K562 (cell line): ENCODE measurements around the gene MUCL3.

ENCODE experiments used
- ATF3 ChIP-seq, 2 experiments: fragments of 450-650 bp in 1 of 2; sonication (generic) in 1 of 2; formaldehyde crosslinking in 1 of 2; IDR thresholded peaks in 1 of 2; conservative IDR thresholded peaks in 1 of 2; 2 replicates each; pipeline versions ENCODE4 v1.6.1 to v1.8.1; 2016 to 2023; ENCODE audit warnings: mild to moderate bottlenecking in 2 of 2, moderate library complexity in 2 of 2, inconsistent platforms in 1 of 2, missing genetic modification reagents in 1 of 2
- HBP1 ChIP-seq: fragments of 450-650 bp; formaldehyde crosslinking; IDR thresholded peaks from 2 replicates; pipeline ENCODE4 v1.4.0; 2022; ENCODE audit warnings: missing genetic modification characterization
- POLR2A ChIP-seq: fragments of 450-650 bp; conservative IDR thresholded peaks from 2 replicates; pipeline ENCODE4 v1.6.1; 2016
- POLR2AphosphoS2 ChIP-seq: IDR thresholded peaks from 2 replicates; pipeline ENCODE4 v1.6.1; 2012; ENCODE audit warnings: low read length, improper control_type of control experiment
- REST ChIP-seq, 2 experiments: fragments of 450-650 bp; formaldehyde crosslinking in 1 of 2; IDR thresholded peaks; 2 replicates each; pipeline versions ENCODE4 v1.4.0 to v1.6.1; 2014 to 2020; ENCODE audit warnings: mild to moderate bottlenecking in 2 of 2, borderline replicate concordance in 1 of 2, low read depth in 1 of 2
- SMC3 ChIP-seq: conservative IDR thresholded peaks from 2 replicates; pipeline ENCODE4 v1.6.1; 2011; ENCODE audit warnings: low read depth, low read length, improper control_type of control experiment; ENCODE audit not compliant: insufficient read depth
- TCF3 ChIP-seq: sonication (generic); formaldehyde crosslinking; IDR thresholded peaks from 2 replicates; pipeline ENCODE4 v1.4.0; 2020; ENCODE audit warnings: mild to moderate bottlenecking, missing genetic modification reagents
- U2AF1 ChIP-seq: fragments of 200-400 bp; formaldehyde crosslinking; optimal IDR thresholded peaks from 2 replicates; pipeline ENCODE3; 2017; ENCODE audit warnings: mild to moderate bottlenecking, low read depth, low read length, moderate library complexity
- ZNF23 ChIP-seq: fragments of 250-450 bp; sonication (Bioruptor Pico); IDR thresholded peaks from 2 replicates; pipeline ENCODE4 v1.4.0; 2020; ENCODE audit warnings: mild to moderate bottlenecking
- ZNF3 ChIP-seq: fragments of 250-450 bp; sonication (Bioruptor Pico); IDR thresholded peaks from 2 replicates; pipeline ENCODE4 v1.5.0; 2021; ENCODE audit warnings: mild to moderate bottlenecking, moderate library complexity
- ZNF766 ChIP-seq: fragments of 200-800 bp; sonication (Bioruptor generic); conservative IDR thresholded peaks from 2 replicates; pipeline ENCODE4 v1.6.1; 2016; ENCODE audit warnings: missing genetic modification characterization, missing compliant biosample characterization

DNA sequence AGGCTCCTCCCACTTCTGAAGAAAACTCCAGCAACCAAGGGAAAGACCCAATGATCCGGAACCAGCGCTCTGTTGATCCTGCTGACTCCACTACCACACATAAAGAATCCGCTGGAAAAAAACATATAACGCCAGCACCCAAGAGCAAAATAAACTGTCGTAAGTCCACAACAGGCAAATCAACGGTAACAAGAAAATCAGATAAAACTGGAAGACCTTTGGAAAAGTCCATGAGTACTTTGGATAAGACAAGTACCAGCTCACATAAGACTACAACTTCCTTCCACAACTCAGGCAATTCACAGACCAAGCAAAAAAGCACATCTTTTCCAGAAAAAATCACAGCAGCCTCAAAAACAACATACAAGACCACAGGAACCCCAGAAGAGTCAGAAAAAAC is 8.0 kb downstream of the MUCL3 start:
- TF ChIP-seq U2AF1 (no peak), POLR2A (no peak), ZNF766 (CRISPR knock-in tag) (no peak), SMC3 (no peak), TCF3 (CRISPR knock-in tag) (no peak), ZNF23 (no peak), HBP1 (no peak), REST (IDR thresholded peaks at IDR 0.05; ENCODE audit: borderline replicate concordance) (no peak), REST (CRISPR knock-in tag; IDR thresholded peaks at IDR 0.05; ENCODE audit: low read depth) (no peak), POLR2AphosphoS2 (no peak), ZNF3 (CRISPR knock-in tag) (no peak), ATF3 (IDR thresholded peaks at IDR 0.05) (no peak), ATF3 (CRISPR knock-in tag; conservative IDR thresholded peaks at IDR 0.05) (no peak)
